ENCODE measurements around the gene TMEM131L. TPM values are rescaled to one million over a fixed set of nuclear protein-coding genes. Genes with fewer than 3 reads are reported as not detected.

TMEM131L gene
- polyA plus RNA-seq, 1 donor (not counting 4 experiments of a cell fraction or from before 2014, with no cell fraction given), result 10.3 TPM

DNA sequence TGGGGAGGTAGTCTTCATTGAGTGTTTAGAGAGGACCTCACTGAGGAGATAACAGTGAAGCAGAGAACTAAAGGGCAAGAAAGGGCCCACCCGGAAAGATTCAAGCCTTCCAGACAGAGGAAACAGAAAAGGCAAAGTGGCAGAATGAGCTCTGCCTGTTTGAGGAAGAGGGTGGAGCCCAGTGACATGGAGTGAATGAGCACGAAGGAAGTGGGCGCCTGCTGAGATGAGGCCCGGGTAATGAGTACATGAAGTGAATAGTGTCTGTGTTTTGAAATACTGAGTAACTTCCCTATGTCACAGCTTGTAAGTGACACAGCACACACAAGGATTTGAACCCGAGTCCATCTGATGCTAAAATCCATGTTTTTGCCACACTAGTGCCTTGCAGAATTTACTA lies 185.4 kb downstream of the TMEM131L start:
- no peaks in the 10 kb centered on the region for H3K79me2 ChIP-seq (ENCODE audit: control insufficient read depth, insufficient read depth, low read length)
- H3K9me3 ChIP-seq (ENCODE audit: control insufficient read depth, low read depth, low read length), result no peaks in the 10 kb centered on the region
- TF ChIP-seq, protein P1, sequence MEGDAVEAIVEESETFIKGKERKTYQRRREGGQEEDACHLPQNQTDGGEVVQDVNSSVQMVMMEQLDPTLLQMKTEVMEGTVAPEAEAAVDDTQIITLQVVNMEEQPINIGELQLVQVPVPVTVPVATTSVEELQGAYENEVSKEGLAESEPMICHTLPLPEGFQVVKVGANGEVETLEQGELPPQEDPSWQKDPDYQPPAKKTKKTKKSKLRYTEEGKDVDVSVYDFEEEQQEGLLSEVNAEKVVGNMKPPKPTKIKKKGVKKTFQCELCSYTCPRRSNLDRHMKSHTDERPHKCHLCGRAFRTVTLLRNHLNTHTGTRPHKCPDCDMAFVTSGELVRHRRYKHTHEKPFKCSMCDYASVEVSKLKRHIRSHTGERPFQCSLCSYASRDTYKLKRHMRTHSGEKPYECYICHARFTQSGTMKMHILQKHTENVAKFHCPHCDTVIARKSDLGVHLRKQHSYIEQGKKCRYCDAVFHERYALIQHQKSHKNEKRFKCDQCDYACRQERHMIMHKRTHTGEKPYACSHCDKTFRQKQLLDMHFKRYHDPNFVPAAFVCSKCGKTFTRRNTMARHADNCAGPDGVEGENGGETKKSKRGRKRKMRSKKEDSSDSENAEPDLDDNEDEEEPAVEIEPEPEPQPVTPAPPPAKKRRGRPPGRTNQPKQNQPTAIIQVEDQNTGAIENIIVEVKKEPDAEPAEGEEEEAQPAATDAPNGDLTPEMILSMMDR (optimal IDR thresholded peaks at IDR 0.05 in 1 of 3, IDR thresholded peaks at IDR 0.05 in 1 of 3, conservative IDR thresholded peaks at IDR 0.05 in 1 of 3; ENCODE audit: extremely low read depth in 1 of 3, insufficient read depth in 2 of 3, low read length in 3 of 3), result no peak
- TF ChIP-seq EZH2 (IDR thresholded peaks at IDR 0.05; ENCODE audit: low read length), result no peak
- H3K27me3 ChIP-seq (ENCODE audit: control insufficient read depth, extremely low read depth, insufficient read depth, low read length), result no peaks in the 10 kb centered on the region
- FAIRE-seq, result peak; percentile 55
- H3K4me2 ChIP-seq (ENCODE audit: control insufficient read depth, extremely low read depth, insufficient read depth, low read depth, low read length), result peak overlapping the region; percentile 52
- no peaks in the 10 kb centered on the region for H3K36me3 ChIP-seq (ENCODE audit: control insufficient read depth in 2 of 2, extremely low read depth in 1 of 2, insufficient read depth in 2 of 2, low read length in 2 of 2)
- dilution Hi-C loops (cut with MboI; ENCODE audit: extremely low pct_ligation_motif_present, low sequenced_read_pairs), result no loop called here
- H2AFZ ChIP-seq (ENCODE audit: control insufficient read depth, low read length), result peak overlapping the region; percentile 0
- H3K9me1 ChIP-seq (ENCODE audit: control insufficient read depth, extremely low read depth, insufficient read depth, low read length), result no peaks in the 10 kb centered on the region
- H3K4me3 ChIP-seq (ENCODE audit: control insufficient read depth in 2 of 3, extremely low read depth in 1 of 3, insufficient read depth in 2 of 3, low read depth in 1 of 3, low read length in 3 of 3), result no peak overlapping the region
- no peak for DNase-seq (ENCODE audit: low read depth, low spot score)
- peak overlapping the region; percentile 46 for H3K27ac ChIP-seq (ENCODE audit: control insufficient read depth, insufficient read depth, low read length)
- no peak overlapping the region for H3K9ac ChIP-seq (ENCODE audit: control insufficient read depth, extremely low read depth, insufficient read depth, low read length)
- no peaks in the 10 kb centered on the region for H4K20me1 ChIP-seq (ENCODE audit: control insufficient read depth, extremely low read depth, insufficient read depth, low read length)
- peaks cover 10% of the 10 kb centered on the region for H3K4me1 ChIP-seq (ENCODE audit: control insufficient read depth, extremely low read depth, insufficient read depth, low read length)

DNA sequence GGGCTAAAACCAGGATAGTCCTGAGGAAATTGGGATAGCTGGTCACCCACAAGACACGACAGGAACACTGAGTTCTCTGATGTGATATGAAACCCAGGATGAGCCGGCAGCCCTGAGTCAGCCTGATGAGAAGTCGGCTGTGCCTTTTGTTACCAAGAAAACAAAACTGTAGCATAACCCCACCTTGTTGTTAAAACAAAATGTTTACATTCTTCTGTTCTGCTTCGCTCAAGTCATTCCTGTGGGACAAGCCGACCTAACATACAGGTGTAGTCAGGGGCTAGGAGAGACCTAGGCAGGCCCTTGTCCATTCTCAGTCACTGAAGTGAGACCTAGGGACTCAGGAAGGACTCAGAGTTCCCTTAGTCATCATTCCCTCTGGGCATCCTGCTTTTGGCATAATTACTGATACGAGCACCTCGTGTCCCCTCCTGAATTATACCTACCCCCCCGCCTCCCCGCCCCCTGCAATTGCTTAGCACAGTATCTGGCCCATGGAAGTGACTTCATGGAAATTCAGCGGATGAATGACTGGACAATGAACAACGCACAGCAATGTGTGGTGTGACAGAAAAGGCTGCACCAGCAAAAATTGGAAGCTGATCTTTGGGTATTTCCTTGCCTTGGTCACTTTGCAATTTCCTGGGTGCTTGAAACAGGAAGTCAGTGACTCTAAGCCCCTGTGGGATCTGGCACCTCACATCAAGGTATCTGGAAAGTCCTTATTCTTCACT lies 186.1 kb downstream of the TMEM131L start:
- H3K9ac ChIP-seq (ENCODE audit: control insufficient read depth, extremely low read depth, insufficient read depth, low read length), result no peak overlapping the region
- no peaks in the 10 kb centered on the region for H3K9me1 ChIP-seq (ENCODE audit: control insufficient read depth, extremely low read depth, insufficient read depth, low read length)
- H3K9me3 ChIP-seq (ENCODE audit: control insufficient read depth, low read depth, low read length), result no peaks in the 10 kb centered on the region
- dilution Hi-C loops (cut with MboI; ENCODE audit: extremely low pct_ligation_motif_present, low sequenced_read_pairs), result no loop called here
- peak; percentile 26 for FAIRE-seq
- H3K79me2 ChIP-seq (ENCODE audit: control insufficient read depth, insufficient read depth, low read length), result no peaks in the 10 kb centered on the region
- peak overlapping the region; percentile 52 for H3K4me2 ChIP-seq (ENCODE audit: control insufficient read depth, extremely low read depth, insufficient read depth, low read depth, low read length)
- no peak for DNase-seq (ENCODE audit: low read depth, low spot score)
- peak overlapping the region; percentile 46 for H3K27ac ChIP-seq (ENCODE audit: control insufficient read depth, insufficient read depth, low read length)
- no peak overlapping the region for H3K4me3 ChIP-seq (ENCODE audit: control insufficient read depth in 2 of 3, extremely low read depth in 1 of 3, insufficient read depth in 2 of 3, low read depth in 1 of 3, low read length in 3 of 3)
- H4K20me1 ChIP-seq (ENCODE audit: control insufficient read depth, extremely low read depth, insufficient read depth, low read length), result no peaks in the 10 kb centered on the region
- peak overlapping the region; percentile 0 for H2AFZ ChIP-seq (ENCODE audit: control insufficient read depth, low read length)
- H3K4me1 ChIP-seq (ENCODE audit: control insufficient read depth, extremely low read depth, insufficient read depth, low read length), result peaks cover 10% of the 10 kb centered on the region
- no peak for TF ChIP-seq EZH2 (IDR thresholded peaks at IDR 0.05; ENCODE audit: low read length)
- TF ChIP-seq, protein P1 (optimal IDR thresholded peaks at IDR 0.05 in 1 of 3, IDR thresholded peaks at IDR 0.05 in 1 of 3, conservative IDR thresholded peaks at IDR 0.05 in 1 of 3; ENCODE audit: extremely low read depth in 1 of 3, insufficient read depth in 2 of 3, low read length in 3 of 3), result no peak
- no peaks in the 10 kb centered on the region for H3K36me3 ChIP-seq (ENCODE audit: control insufficient read depth in 2 of 2, extremely low read depth in 1 of 2, insufficient read depth in 2 of 2, low read length in 2 of 2)
- no peaks in the 10 kb centered on the region for H3K27me3 ChIP-seq (ENCODE audit: control insufficient read depth, extremely low read depth, insufficient read depth, low read length)

All from keratinocyte (primary cell).